GM12875 (cell line): ENCODE measurements around the gene IFNA16.
"Not testable (repeated sequence)": the region's sequence is repeated elsewhere in the genome, so short reads cannot be mapped to it uniquely, and the experiment has no call there.

Experiments
- H3K4me3 ChIP-seq: one replicate; pipeline ENCODE4 v1.5.1; 2011; ENCODE audit warnings: low read depth, low read length, control low read depth
- CTCF ChIP-seq: IDR thresholded peaks from 2 replicates; pipeline ENCODE4 v1.5.1; 2011; ENCODE audit warnings: low read depth, mild to moderate bottlenecking, control low read depth, inconsistent platforms, low read length, moderate library complexity, borderline replicate concordance; ENCODE audit not compliant: insufficient read depth

Gene IFNA16

GRCh38 chr9:21172156-21172555, 45.0 kb downstream of the IFNA16 start:
- TF ChIP-seq CTCF: no peak
- H3K4me3 ChIP-seq: no peak overlapping the region

DNA sequence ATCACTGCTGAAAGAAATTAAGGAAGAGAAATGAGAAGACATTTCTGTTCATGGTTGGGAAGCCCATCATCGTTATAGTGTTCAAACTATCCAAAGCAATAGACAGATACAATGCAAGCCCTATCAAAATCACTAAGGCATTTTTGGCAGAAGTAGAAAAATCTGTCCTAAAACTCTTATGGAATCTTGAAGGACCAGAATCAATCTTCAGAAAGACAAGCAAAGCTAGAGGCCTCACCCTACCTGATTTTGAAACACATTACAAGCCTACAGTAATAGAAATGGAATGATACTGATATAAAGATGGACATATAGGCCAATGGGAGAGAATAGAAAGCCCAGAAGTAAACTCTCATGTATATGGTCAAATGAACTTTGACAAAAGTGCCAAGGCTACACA, 45.8 kb downstream of the IFNA16 start:
- H3K4me3 ChIP-seq: no peak overlapping the region
- TF ChIP-seq CTCF: no peak

DNA sequence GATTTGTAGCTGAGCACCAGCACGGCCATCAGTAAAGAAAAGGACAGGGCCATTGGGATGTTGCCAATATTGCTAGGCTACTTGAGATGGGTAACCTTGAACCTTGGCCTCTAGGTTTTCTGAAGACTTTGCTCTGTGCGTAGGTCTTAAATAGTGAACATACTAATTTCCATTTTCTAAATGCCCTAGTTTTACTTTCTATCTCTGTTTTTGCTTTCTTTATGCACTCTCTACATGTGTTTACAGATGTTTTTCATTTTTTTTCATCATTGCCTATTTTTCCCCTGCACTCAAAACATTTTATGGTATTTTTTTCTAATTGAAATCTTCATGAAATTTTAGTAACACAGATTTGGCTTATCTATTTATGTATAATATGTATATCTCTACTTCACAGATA, 50.6 kb downstream of the IFNA16 start, which contains the start of gene IFNA21:
Gene IFNA21, minus strand, starts transcription at position 101 of the 400 bp plus-strand sequence. Its CDS starts 48 bp downstream, at position 53.
- H3K4me3 ChIP-seq: not testable (repeated sequence)
